ENCODE measurements around the gene EDDM13. TPM values are rescaled to one million over a fixed set of nuclear protein-coding genes. Genes with fewer than 3 reads are reported as not detected.

The EDDM13 gene
- total and polyA plus RNA-seq, 2 of the 8 experiments (the other 6 are each of a cell fraction or from before 2014, with no cell fraction given): not detected

- no peak for FAIRE-seq
- CTCF ChIA-PET (ENCODE audit: partially characterized antibody): interaction anchor here (0.7 to 3.2 kb wide), 8 partner anchors 10 to 196 kb away, joined by 3 to 9 read pairs (median 4); no protein-coding TSS in a partner anchor
These were observed 1.4 kb upstream of the EDDM13 start for GRCh38 chr19:56271151-56271550.

More at GRCh38 chr19:56271151-56271550, 1.4 kb upstream of the EDDM13 start:
- Histone ChIP-seq H3K14ac (ENCODE audit: insufficient read length) (no peak overlapping the region), H3K79me1 (ENCODE audit: low read depth, low read length) (no peaks in the 10 kb centered on the region), H3K18ac (ENCODE audit: extremely low read depth, low read length) (no peak overlapping the region), H3K4me1 (replicated peaks in 1 of 4; ENCODE audit: control insufficient read depth in 3 of 4, insufficient read depth in 4 of 4, low read length in 3 of 4) (no peaks in the 10 kb centered on the region), H2BK20ac (ENCODE audit: low read length) (no peak overlapping the region), H3K36me3 (ENCODE audit: control insufficient read depth in 2 of 4, insufficient read depth in 4 of 4, low read length in 3 of 4) (no peaks in the 10 kb centered on the region), H3K23ac (ENCODE audit: insufficient read length) (no peak overlapping the region), H3K4me3 (ENCODE audit: extremely low read depth in 1 of 4, insufficient read depth in 2 of 4, low read depth in 3 of 4, low read length in 4 of 4) (no peak overlapping the region), H2AFZ (ENCODE audit: low read length) (no peak overlapping the region), H3K4ac (replicated peaks; ENCODE audit: insufficient read length, low read depth, low read length) (no peak overlapping the region), H3K27me3 (replicated peaks in 1 of 4; ENCODE audit: control insufficient read depth in 3 of 4, extremely low read depth in 1 of 4, insufficient read depth in 3 of 4, low read length in 3 of 4) (no peaks in the 10 kb centered on the region), H4K5ac (ENCODE audit: insufficient read length, low read depth, low read length) (no peak overlapping the region), H3K23me2 (ENCODE audit: low read depth, low read length) (no peaks in the 10 kb centered on the region), H3K27ac (ENCODE audit: low read depth, low read length) (no peak overlapping the region), H2BK120ac (replicated peaks; ENCODE audit: low read depth, low read length) (no peak overlapping the region), H2AK5ac (ENCODE audit: low read depth, low read length) (no peak overlapping the region), H3K9ac (replicated peaks in 1 of 4; ENCODE audit: extremely low read depth in 1 of 4, low read depth in 3 of 4, low read length in 3 of 4) (no peak overlapping the region), H2BK12ac (ENCODE audit: low read depth, low read length) (no peak overlapping the region), H3K9me3 (ENCODE audit: insufficient read depth in 2 of 2, low read depth in 1 of 2, low read length in 1 of 2) (no peaks in the 10 kb centered on the region), H2BK15ac (ENCODE audit: low read length) (no peak overlapping the region), H3K4me2 (ENCODE audit: insufficient read depth in 1 of 2, low read depth in 2 of 2, low read length in 2 of 2) (no peak overlapping the region), H3K56ac (replicated peaks; ENCODE audit: insufficient read length, low read depth, low read length) (no peak overlapping the region), H2BK5ac (ENCODE audit: low read depth, low read length) (no peak overlapping the region), H4K91ac (replicated peaks; ENCODE audit: insufficient read length, low read length) (no peak overlapping the region), H4K20me1 (replicated peaks in 1 of 2; ENCODE audit: control insufficient read depth in 1 of 2, insufficient read depth in 2 of 2, low read length in 2 of 2) (no peaks in the 10 kb centered on the region), H3K79me2 (ENCODE audit: control insufficient read depth in 1 of 2, insufficient read depth in 2 of 2, low read length in 2 of 2) (no peaks in the 10 kb centered on the region), H4K8ac (ENCODE audit: extremely low read depth, insufficient read depth, low read length) (no peak overlapping the region)
- WGBS, 2 experiments (ENCODE audit: extremely low coverage in 1 of 2, insufficient coverage in 1 of 2, insufficient read length in 1 of 2, insufficient replicate concordance in 2 of 2, low coverage in 1 of 2, low lambda C conversion rate in 2 of 2, missing lambda C conversion rate in 1 of 2): 90% methylated on average over 6 of the region's 6 CpGs; no CpG with 5 or more reads in 1 of the 2 experiments
- POLR2A ChIA-PET (ENCODE audit: partially characterized antibody): interaction anchor here (1.3 to 1.5 kb wide), 2 partner anchors 12 to 42 kb away, joined by 3 read pairs; no protein-coding TSS in a partner anchor
- TF ChIP-seq ATF3 (IDR thresholded peaks at IDR 0.05; ENCODE audit: insufficient read depth, low read depth, low read length) (no peak), GABPA (IDR thresholded peaks at IDR 0.05; ENCODE audit: borderline replicate concordance, insufficient read depth, low read length) (no peak), RAD21 (IDR thresholded peaks at IDR 0.05 in 1 of 2, conservative IDR thresholded peaks at IDR 0.05 in 1 of 2; ENCODE audit: low read depth in 2 of 2, low read length in 2 of 2) (no peak), FOSL1 (IDR thresholded peaks at IDR 0.05; ENCODE audit: insufficient read depth, low read depth, low read length) (no peak)
- DNase-seq (ENCODE audit: low read depth in 1 of 2, low spot score in 2 of 2): no peak
